BE2C (cell line): ENCODE results near the gene GLIS1.

ENCODE experiments used
- DNase-seq: peaks from one replicate; pipeline ENCODE4 v3.0.0-alpha.2; 2020
- H3K27me3 ChIP-seq: fragments of 250-450 bp; sonication (Bioruptor Pico); 2 replicates; pipeline ENCODE4 v1.5.1; 2020; ENCODE audit warnings: mild to moderate bottlenecking
- H3K36me3 ChIP-seq: fragments of 250-450 bp; sonication (Bioruptor Pico); 2 replicates; pipeline ENCODE4 v1.5.1; 2020; ENCODE audit warnings: mild to moderate bottlenecking
- H3K4me1 ChIP-seq: fragments of 250-450 bp; sonication (Bioruptor Pico); 2 replicates; pipeline ENCODE4 v1.5.1; 2020
- H3K4me3 ChIP-seq: 2 replicates; pipeline ENCODE4 v1.5.1; 2011; ENCODE audit warnings: low read depth, low read length
- H3K9me3 ChIP-seq: fragments of 250-450 bp; sonication (Bioruptor Pico); 2 replicates; pipeline ENCODE4 v1.5.1; 2020
- TF ChIP-seq, protein P1 (sequence below): IDR thresholded peaks from 2 replicates; pipeline ENCODE4 v1.5.1; 2012; ENCODE audit warnings: mild to moderate bottlenecking, low read depth, low read length

The GLIS1 gene

GRCh38 chr1:53485478-53486394 lies 253.2 kb downstream of the GLIS1 start:
- Histone ChIP-seq H3K36me3 (no peaks in the 10 kb centered on the region), H3K4me1 (no peaks in the 10 kb centered on the region), H3K27me3 (no peaks in the 10 kb centered on the region), H3K9me3 (no peaks in the 10 kb centered on the region), H3K4me3 (peak overlapping the region; percentile 16)
- peak; percentile 82 for DNase-seq
- TF ChIP-seq, protein P1, sequence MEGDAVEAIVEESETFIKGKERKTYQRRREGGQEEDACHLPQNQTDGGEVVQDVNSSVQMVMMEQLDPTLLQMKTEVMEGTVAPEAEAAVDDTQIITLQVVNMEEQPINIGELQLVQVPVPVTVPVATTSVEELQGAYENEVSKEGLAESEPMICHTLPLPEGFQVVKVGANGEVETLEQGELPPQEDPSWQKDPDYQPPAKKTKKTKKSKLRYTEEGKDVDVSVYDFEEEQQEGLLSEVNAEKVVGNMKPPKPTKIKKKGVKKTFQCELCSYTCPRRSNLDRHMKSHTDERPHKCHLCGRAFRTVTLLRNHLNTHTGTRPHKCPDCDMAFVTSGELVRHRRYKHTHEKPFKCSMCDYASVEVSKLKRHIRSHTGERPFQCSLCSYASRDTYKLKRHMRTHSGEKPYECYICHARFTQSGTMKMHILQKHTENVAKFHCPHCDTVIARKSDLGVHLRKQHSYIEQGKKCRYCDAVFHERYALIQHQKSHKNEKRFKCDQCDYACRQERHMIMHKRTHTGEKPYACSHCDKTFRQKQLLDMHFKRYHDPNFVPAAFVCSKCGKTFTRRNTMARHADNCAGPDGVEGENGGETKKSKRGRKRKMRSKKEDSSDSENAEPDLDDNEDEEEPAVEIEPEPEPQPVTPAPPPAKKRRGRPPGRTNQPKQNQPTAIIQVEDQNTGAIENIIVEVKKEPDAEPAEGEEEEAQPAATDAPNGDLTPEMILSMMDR: peak; percentile 77

GRCh38 chr1:53484705-53485477 lies 254.1 kb downstream of the GLIS1 start:
- H3K27me3 ChIP-seq: no peaks in the 10 kb centered on the region
- no peak overlapping the region for H3K4me3 ChIP-seq
- H3K9me3 ChIP-seq: no peaks in the 10 kb centered on the region
- DNase-seq: no peak
- no peaks in the 10 kb centered on the region for H3K36me3 ChIP-seq
- TF ChIP-seq, protein P1: no peak
- H3K4me1 ChIP-seq: no peaks in the 10 kb centered on the region

DNA sequence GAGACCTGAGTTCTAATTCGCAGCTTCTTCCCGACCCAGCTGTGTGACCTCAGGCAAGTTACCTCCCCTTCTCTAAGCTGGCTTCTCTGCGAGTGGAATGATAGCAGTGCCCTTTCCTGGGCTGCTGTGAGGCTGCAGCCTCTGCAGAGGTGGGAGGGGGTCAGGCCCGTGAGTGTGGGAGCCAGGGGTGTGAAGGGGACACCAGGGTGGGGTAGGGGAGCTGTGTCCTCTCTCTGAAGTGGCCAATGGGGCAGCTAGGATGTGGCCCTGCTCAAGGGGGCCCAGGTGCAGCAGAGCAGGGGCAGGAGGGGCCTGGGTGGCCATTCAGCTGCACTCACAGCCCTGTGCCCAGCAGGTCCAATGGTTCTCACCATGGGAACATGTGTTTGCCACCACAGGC lies 255.3 kb downstream of the GLIS1 start:
- Histone ChIP-seq H3K36me3 (no peaks in the 10 kb centered on the region), H3K9me3 (no peaks in the 10 kb centered on the region), H3K4me3 (no peak overlapping the region), H3K27me3 (no peaks in the 10 kb centered on the region), H3K4me1 (no peaks in the 10 kb centered on the region)
- no peak for DNase-seq
- TF ChIP-seq, protein P1: no peak

DNA sequence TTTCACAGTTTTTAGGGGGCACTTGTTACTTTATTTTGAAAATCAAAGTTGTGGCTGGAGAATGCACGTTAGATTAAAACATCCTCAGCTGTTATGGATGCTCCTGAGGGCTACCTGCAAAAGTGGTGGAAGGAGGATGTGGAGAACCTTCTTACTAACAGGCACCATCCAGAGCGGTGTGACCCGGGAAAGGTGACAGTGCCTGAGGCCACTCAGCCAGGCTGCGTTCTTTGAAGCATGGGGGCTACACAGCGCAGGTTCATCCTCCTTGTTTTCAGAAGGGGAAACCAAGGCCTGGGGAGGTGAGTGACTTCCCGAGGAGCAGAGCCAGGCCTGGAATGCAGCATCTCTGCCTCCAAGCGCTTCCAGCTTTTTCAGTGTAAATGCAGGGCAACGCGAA lies 255.8 kb downstream of the GLIS1 start:
- no peak for DNase-seq
- TF ChIP-seq, protein P1: no peak
- no peaks in the 10 kb centered on the region for H3K36me3 ChIP-seq
- H3K4me1 ChIP-seq: no peaks in the 10 kb centered on the region
- no peaks in the 10 kb centered on the region for H3K9me3 ChIP-seq
- H3K27me3 ChIP-seq: no peaks in the 10 kb centered on the region
- H3K4me3 ChIP-seq: no peak overlapping the region

DNA sequence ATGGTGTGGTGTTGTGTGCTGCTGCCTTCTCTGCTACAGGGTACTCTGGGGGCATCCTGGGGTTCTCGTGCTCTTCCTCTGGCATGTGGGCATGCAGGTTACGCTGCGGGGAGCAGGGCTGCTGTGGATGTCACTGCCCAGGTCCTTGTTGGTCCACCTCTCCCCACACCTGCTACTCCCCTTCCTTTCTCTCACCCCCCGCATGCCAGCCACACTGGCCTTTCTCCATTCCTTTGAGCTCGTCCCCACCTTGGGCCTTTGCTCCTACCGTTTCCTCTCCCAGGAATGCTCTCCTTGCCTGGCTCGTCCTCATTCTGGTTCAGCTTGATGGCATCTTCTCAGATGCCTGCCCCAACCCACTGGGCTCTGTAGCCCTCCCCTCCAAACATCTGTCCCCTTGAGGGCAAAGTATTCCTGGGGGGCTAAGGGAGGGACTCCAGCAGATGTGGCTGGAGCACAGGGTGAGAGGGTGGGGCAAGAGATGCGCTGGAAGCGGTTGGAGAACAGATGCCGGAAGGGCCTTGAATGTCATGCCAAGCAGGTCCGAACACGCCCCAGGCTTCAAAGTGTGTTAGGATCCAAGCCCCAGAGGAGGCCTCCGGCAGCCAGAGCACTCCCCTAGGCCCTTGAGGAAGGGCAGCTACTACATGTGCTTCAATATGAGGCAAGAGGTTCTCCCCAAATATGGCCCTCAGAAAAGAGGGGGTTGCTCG lies 256.4 kb downstream of the GLIS1 start:
- Histone ChIP-seq H3K9me3 (no peaks in the 10 kb centered on the region), H3K4me1 (no peaks in the 10 kb centered on the region), H3K36me3 (no peaks in the 10 kb centered on the region), H3K4me3 (no peak overlapping the region), H3K27me3 (no peaks in the 10 kb centered on the region)
- DNase-seq: no peak
- TF ChIP-seq, protein P1: no peak
